Measurements from ENCODE around the gene LDHAL6A.

LDHAL6A gene

DNA sequence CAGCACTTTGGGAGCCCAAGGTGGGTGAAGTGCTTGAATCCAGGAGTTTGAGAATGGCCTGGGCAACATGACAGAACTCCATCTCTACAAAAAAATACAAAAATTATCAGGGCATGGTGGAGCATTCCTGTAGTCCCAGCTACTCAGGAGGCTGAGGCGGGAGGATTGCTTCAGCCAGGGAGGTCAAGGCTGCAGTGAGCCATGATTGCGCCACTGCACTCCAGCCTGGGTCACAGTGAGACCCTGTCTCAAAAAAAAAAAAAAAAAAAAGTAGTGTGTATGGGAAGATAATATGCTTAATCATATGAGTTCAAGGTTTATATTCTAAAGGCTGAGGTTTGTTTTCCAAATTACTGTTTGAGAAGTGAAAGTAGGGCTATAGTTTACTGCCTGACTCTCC is 10.7 kb downstream of the LDHAL6A start:
- H3K27ac ChIP-seq: no peak overlapping the region
- TF ChIP-seq, protein P1, sequence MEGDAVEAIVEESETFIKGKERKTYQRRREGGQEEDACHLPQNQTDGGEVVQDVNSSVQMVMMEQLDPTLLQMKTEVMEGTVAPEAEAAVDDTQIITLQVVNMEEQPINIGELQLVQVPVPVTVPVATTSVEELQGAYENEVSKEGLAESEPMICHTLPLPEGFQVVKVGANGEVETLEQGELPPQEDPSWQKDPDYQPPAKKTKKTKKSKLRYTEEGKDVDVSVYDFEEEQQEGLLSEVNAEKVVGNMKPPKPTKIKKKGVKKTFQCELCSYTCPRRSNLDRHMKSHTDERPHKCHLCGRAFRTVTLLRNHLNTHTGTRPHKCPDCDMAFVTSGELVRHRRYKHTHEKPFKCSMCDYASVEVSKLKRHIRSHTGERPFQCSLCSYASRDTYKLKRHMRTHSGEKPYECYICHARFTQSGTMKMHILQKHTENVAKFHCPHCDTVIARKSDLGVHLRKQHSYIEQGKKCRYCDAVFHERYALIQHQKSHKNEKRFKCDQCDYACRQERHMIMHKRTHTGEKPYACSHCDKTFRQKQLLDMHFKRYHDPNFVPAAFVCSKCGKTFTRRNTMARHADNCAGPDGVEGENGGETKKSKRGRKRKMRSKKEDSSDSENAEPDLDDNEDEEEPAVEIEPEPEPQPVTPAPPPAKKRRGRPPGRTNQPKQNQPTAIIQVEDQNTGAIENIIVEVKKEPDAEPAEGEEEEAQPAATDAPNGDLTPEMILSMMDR (conservative IDR thresholded peaks at IDR 0.05): no peak

DNA sequence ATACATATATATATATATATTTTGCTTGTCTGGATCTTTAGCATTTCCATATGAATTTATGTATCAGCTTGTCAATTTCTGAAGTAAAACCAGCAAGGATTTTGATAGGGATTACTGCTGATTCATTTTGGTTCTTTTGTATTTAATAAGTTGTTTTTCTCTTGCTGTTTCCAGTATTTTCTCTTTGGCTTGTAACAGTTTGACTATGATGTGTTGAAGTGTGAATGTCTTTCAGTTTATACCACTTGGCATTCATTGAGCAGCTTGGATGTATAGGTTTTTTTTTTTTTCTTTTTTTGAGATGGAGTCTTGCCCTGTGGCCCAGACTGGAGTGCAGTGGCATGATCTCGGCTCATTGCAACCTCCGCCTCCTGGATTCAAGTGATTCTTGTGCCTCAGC is 12.4 kb downstream of the LDHAL6A start:
- TF ChIP-seq, protein P1 (conservative IDR thresholded peaks at IDR 0.05): no peak
- no peak overlapping the region for H3K27ac ChIP-seq

DNA sequence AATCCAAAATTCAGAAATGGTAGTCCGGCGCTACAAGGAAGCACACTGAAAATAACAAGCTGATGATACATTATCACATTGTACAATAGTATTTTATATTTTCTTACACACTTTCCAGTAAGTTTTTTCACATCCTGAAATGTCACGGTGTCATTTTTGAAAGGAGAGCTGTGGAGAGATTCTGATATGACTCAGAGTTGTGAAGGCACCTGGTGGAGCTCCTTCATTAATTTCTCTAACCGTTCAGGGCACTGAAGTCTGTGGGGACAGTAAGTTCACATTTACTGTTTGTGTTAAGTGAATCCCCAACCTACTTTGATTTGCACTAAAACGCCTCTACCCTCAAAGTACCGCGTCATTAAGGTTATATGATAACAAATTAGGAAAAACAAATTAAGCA is 13.3 kb downstream of the LDHAL6A start:
- no peak overlapping the region for H3K27ac ChIP-seq
- TF ChIP-seq, protein P1 (conservative IDR thresholded peaks at IDR 0.05): no peak

DNA sequence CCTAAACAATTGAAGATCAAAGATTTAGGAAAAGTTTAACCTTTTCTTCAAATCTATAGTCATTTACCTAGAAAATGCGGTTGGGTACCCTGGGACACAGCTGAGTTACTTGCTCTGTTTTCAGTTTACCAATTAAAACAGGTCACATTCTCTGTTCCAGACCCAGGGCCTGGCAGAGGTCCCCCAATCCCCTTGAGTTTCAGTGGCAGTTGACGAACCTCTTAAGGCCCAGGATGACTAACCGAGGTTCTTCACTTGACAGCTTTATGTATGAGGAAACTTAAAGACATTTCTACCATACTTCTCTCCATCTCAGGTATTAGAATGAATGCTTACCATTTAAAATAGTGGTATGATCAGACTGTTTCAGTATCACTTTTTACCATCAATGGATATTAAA is 16.3 kb downstream of the LDHAL6A start:
- TF ChIP-seq, protein P1 (conservative IDR thresholded peaks at IDR 0.05): no peak
- no peak overlapping the region for H3K27ac ChIP-seq

DNA sequence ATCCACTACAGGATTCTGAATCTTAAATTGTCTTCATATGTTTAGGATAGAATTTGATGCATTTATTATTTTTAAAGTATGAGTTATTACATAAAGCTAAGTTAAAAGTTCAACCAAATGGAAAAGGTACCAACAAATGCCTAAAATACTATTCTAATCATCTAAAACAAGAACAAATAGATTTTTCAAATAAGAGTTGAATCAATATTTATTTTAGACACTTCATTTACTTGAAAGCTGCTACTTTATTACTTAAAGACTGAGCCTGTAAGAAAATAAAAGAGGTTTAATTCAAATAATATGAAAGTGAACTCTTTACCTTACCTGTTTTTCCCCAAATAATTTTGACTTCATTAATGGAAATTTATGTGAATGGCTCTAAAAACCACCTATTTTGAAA is 16.9 kb downstream of the LDHAL6A start:
- TF ChIP-seq, protein P1 (conservative IDR thresholded peaks at IDR 0.05): no peak
- H3K27ac ChIP-seq: no peak overlapping the region

DNA sequence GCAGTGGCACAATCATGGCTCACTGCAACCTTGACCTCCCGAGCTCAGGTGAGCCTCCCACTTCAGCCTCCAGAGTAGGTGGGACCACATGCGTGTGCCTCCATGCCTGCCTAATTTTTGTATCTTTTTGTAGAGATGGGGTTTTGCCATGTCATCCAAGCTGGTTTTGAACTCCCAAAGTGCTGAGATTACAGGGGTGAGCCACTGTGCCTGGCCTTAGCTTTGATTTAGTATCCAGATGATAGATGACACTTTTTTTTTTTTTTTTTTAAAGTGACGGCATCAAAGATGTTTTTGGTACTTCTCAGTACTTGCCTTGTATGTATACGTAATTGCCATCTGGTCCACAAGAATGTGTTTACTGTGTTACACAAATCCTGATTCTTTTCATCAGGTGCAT is 23.4 kb downstream of the LDHAL6A start:
- H3K27ac ChIP-seq: no peak overlapping the region

DNA sequence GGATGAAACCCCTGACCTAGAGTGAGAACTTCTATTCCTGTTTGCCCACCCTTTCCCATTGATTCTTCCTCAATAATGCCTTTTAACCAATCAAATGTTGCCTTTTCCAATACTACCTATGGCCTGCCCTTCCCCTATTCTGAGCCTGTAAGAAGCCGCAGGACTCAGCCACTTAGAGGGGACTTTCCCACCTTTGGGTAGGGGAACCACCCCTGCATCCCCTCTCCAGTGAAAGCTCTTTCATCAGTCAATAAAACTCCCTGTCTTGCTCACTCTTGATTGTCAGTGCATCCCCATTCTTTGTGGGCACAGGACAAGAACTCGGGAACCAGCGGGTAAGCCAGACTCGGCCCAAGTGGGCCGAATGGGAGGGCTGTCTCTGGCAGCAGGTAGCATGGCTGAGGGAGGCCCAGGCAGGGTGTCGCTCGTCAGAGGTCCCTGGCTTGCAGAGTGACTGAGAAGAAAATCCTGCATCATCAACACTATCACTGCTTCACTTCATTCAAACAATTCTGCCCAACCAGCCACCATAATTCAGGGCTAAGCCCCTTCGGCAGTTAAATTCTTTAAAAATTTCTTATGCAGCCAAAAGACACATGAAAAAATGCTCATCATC is 30.4 kb downstream of the LDHAL6A start:
- H3K27ac ChIP-seq: no peak overlapping the region
- TF ChIP-seq, protein P1 (conservative IDR thresholded peaks at IDR 0.05): no peak

More for the DNA sequence above, 23.4 kb downstream of the LDHAL6A start:
- TF ChIP-seq, protein P1 (conservative IDR thresholded peaks at IDR 0.05): no peak
